Naive thymus-derived CD8-positive, alpha-beta T cell (primary cell): ENCODE data around the gene KRTAP19-8. TPM values are rescaled to one million over a fixed set of nuclear protein-coding genes. Genes with fewer than 3 reads are reported as not detected.

Experiments
- ATAC-seq, 2 donors: fragments of 150-1000 bp; cut with Tn5 transposase in 1 of 2; sonication (Bioruptor Pico), chemical (Tn5 transposase) in 1 of 2; 1 replicate in 1 of 2; 2 replicates in 1 of 2; pipeline ENCODE4 v1.10.0; 2021; ENCODE audit warnings: mild to moderate bottlenecking in 2 of 2, moderate library complexity in 2 of 2
- POLR2A ChIA-PET: fragments of 350-600 bp; sonication (Branson Sonifier 250); formaldehyde crosslinking; loops from one replicate; lab custom pipeline; 2021; ENCODE audit warnings: antibody characterized with exemption; lab: Charles Lee
- DNase-seq, 10 donors: peaks; one replicate each; pipeline versions ENCODE4 v3.0.0 to v3.0.0-alpha.2; 2020 to 2022
- H3K27ac Mint-ChIP-seq, 10 donors: one replicate each; pipeline ENCODE4 v1.8.0; 2020 to 2022; ENCODE audit warnings: mild to moderate bottlenecking in 10 of 10, mixed read lengths in 10 of 10, moderate library complexity in 4 of 10, inconsistent platforms in 1 of 10
- H3K27me3 Mint-ChIP-seq, 5 donors: one replicate each; pipeline ENCODE4 v1.8.0; 2021 to 2022; ENCODE audit warnings: mixed read lengths in 5 of 5
- H3K36me3 Mint-ChIP-seq, 3 donors: one replicate each; pipeline ENCODE4 v1.8.0; 2020 to 2022; ENCODE audit warnings: mixed read lengths in 3 of 3, mild to moderate bottlenecking in 2 of 3, inconsistent platforms in 1 of 3
- H3K4me1 Mint-ChIP-seq, 4 donors: one replicate each; pipeline ENCODE4 v1.8.0; 2021 to 2022; ENCODE audit warnings: mixed read lengths in 4 of 4
- H3K4me3 Mint-ChIP-seq, 10 donors: one replicate each; pipeline ENCODE4 v1.8.0; 2020 to 2022; ENCODE audit warnings: mild to moderate bottlenecking in 10 of 10, mixed read lengths in 10 of 10, moderate library complexity in 6 of 10, inconsistent platforms in 1 of 10
- H3K9me3 Mint-ChIP-seq, 9 donors: one replicate each; pipeline ENCODE4 v1.8.0; 2020 to 2022; ENCODE audit warnings: mixed read lengths in 9 of 9, mild to moderate bottlenecking in 3 of 9, inconsistent platforms in 1 of 9, moderate library complexity in 1 of 9
- polyA plus RNA-seq, 3 donors: library from polyadenylated mRNA; unstranded; fragments of 300-500 nt; fragmentation: Illumina TruSeq; gene quantifications; one replicate each; pipeline ENCODE4 v1.2.3, GENCODE V29; 2021
- total RNA-seq, 8 experiments: library from RNA in 2 of 8; stranded (reverse) in 2 of 8; gene quantifications; one replicate each; pipeline ENCODE4 v1.2.3 and lab custom pipeline; 2021 to 2026

KRTAP19-8 gene
- total and polyA plus RNA-seq, 5 experiments from 2014 or later: not detected

GRCh38 chr21:31003471-31003870, 34.8 kb downstream of the KRTAP19-8 start:
- Mint-ChIP-seq H3K36me3 (peaks cover 0 to 1% (median 0%) of the 10 kb centered on the region in 3 donors), H3K27me3 (peaks cover 0 to 14% (median 6%) of the 10 kb centered on the region in 5 donors), H3K4me1 (no peaks in the 10 kb centered on the region), H3K27ac (no peak overlapping the region), H3K9me3 (peaks cover 0 to 9% (median 0%) of the 10 kb centered on the region in 9 donors), H3K4me3 (no peak overlapping the region)
- no peak for ATAC-seq
- no peak for DNase-seq
- POLR2A ChIA-PET: no interaction called here

GRCh38 chr21:30997541-30997940, 40.7 kb downstream of the KRTAP19-8 start:
- no peaks in the 10 kb centered on the region for H3K4me1 Mint-ChIP-seq
- no peaks in the 10 kb centered on the region for H3K9me3 Mint-ChIP-seq
- H3K4me3 Mint-ChIP-seq: no peak overlapping the region
- ATAC-seq (no peak), DNase-seq (no peak)
- peaks cover 11 to 26% (median 16%) of the 10 kb centered on the region in 5 donors for H3K27me3 Mint-ChIP-seq
- H3K36me3 Mint-ChIP-seq: no peaks in the 10 kb centered on the region
- POLR2A ChIA-PET: no interaction called here
- no peak overlapping the region for H3K27ac Mint-ChIP-seq

- POLR2A ChIA-PET: no interaction called here
- Mint-ChIP-seq H3K27ac (no peak overlapping the region), H3K36me3 (no peaks in the 10 kb centered on the region), H3K4me3 (no peak overlapping the region), H3K9me3 (no peaks in the 10 kb centered on the region), H3K4me1 (no peaks in the 10 kb centered on the region), H3K27me3 (peaks cover 11 to 26% (median 15%) of the 10 kb centered on the region in 5 donors)
- no peak for DNase-seq
- ATAC-seq: no peak
Observed at GRCh38 chr21:30996728-30997127, 41.5 kb downstream of the KRTAP19-8 start.

GRCh38 chr21:30994932-30995331, 43.3 kb downstream of the KRTAP19-8 start:
- ATAC-seq: no peak
- POLR2A ChIA-PET: no interaction called here
- no peaks in the 10 kb centered on the region for H3K36me3 Mint-ChIP-seq
- no peak overlapping the region for H3K27ac Mint-ChIP-seq
- H3K4me1 Mint-ChIP-seq: no peaks in the 10 kb centered on the region
- H3K27me3 Mint-ChIP-seq: peaks cover 8 to 26% (median 13%) of the 10 kb centered on the region in 5 donors
- no peaks in the 10 kb centered on the region for H3K9me3 Mint-ChIP-seq
- no peak for DNase-seq
- H3K4me3 Mint-ChIP-seq: no peak overlapping the region

GRCh38 chr21:30990514-30991262, 47.6 kb downstream of the KRTAP19-8 start:
- H3K4me1 Mint-ChIP-seq: no peaks in the 10 kb centered on the region
- H3K27me3 Mint-ChIP-seq: peaks cover 6 to 21% (median 12%) of the 10 kb centered on the region in 5 donors
- DNase-seq: no peak
- no peak overlapping the region for H3K4me3 Mint-ChIP-seq
- no peak overlapping the region for H3K27ac Mint-ChIP-seq
- no peaks in the 10 kb centered on the region for H3K9me3 Mint-ChIP-seq
- POLR2A ChIA-PET: no interaction called here
- ATAC-seq: no peak
- no peaks in the 10 kb centered on the region for H3K36me3 Mint-ChIP-seq

GRCh38 chr21:30988706-30989105, 49.6 kb downstream of the KRTAP19-8 start:
- Mint-ChIP-seq H3K4me3 (no peak overlapping the region), H3K36me3 (no peaks in the 10 kb centered on the region), H3K9me3 (no peaks in the 10 kb centered on the region), H3K27me3 (peaks cover 1 to 11% (median 4%) of the 10 kb centered on the region in 5 donors), H3K4me1 (no peaks in the 10 kb centered on the region), H3K27ac (no peak overlapping the region)
- DNase-seq: no peak
- ATAC-seq: no peak
- POLR2A ChIA-PET: no interaction called here

Other genes with a start within 250 kb of the KRTAP19-8 start
- not detected for gene KRTAP8-1, start 225.2 kb downstream of the KRTAP19-8 start, total RNA-seq
- not detected for gene KRTAP8-1, start 225.2 kb downstream of the KRTAP19-8 start, polyA plus RNA-seq
- not detected for gene KRTAP7-1, start 208.7 kb downstream of the KRTAP19-8 start, total RNA-seq
- gene KRTAP7-1, start 208.7 kb downstream of the KRTAP19-8 start, polyA plus RNA-seq: not detected
- gene KRTAP11-1, start 156.9 kb downstream of the KRTAP19-8 start, total RNA-seq: not detected
- not detected for gene KRTAP11-1, start 156.9 kb downstream of the KRTAP19-8 start, polyA plus RNA-seq